Superior temporal gyrus (tissue), 1 donor: Measurements from ENCODE around the gene RAD51B.
"Not testable (repeated sequence)": the region's sequence is repeated elsewhere in the genome, so short reads cannot be mapped to it uniquely, and the experiment has no call there.

Experiments used
- DNase-seq: peaks from one replicate; pipeline ENCODE4 v3.0.0-alpha.2; 2016; ENCODE audit errors: extremely low spot score

RAD51B gene

DNA sequence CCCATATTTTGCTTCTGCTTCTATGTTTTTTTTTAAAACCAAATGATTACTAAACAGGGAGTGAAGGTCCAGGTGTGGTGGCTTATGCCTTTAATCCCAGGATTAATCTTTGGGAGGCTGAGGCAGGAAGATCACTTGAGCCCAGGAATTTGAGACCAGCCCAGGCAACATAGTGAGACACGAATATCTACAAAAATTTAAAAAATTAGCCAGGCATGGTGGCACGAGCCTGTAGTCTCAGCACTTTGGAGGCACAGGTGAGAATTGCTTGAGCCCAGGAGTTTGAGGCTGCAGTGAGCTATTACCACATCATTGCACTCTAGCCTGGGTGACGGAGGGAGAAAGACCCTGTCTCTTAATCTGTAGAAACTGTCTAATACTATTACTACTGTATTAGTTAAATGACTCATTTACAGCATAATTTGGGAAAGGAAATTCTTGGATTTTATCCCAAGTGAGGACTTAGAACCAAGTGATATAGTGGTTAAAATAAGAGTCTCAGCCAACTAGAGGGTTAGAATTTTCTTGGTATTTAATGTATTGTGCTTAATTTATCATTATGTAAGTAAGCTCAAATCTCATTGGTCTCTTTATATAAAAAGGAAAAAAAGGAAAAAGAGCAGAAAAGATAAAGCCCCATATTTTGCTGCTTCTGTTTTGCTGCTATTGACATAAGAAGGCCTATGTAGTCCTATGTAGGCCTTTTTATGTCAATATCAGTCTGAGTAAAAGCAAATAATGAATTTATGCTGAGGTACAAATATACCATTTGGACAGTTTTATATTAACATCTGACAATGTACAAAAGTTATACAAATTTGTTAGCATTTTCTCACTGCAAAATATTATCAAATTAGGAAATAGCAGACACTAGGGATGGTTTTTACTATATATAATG, 163.4 kb downstream of the RAD51B start:
- DNase-seq: no peak

DNA sequence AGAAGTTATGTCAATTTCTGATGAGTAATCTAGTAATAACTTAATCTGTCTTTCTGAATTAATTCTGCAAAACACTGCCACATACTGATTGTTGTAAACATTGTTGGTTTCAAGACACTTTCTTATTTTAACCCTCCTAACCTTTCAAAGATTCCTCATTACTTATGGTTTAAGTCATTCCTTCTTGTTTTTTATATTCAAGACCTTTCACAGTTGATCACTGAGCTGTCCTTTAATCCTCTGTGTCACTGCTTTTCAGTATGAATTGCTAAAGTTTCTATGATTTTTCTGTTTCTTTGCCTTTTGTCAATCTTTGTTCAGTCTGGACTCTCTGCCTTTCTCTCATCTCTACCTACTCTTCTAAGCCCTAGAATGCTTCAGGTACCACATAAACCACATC, 164.7 kb downstream of the RAD51B start:
- no peak for DNase-seq

DNA sequence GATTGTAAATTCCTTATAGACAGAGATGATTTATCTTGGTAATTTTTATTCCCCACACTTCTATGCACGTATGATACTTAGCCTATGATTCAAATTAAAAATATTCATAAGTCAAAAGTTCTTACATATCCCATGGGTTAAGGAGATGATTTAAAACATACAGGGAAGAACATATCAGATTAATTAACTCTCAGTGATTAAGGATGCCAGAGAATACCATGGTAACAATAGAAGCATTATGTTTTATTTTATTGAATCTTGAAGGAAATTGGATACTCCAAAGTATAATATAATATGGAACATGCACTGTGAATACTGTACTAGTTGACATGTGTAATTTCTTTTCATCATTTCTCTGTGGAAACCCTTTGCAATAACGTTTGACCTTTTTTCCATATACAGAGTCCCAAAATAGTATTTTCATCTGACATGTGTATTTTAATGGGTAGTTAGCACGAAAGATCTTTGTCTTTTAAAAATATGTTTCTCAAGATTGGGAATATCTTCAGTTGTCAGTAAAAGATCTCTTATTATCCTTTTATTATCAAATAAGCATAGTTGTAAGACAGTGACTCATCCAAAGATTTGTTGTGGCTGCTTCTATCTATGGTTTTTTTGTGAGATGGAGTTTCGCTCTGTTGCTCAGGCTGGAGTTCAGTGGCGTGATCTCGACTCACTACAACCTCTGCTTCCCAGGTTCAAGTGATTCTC, 166.7 kb downstream of the RAD51B start:
- DNase-seq: no peak

DNA sequence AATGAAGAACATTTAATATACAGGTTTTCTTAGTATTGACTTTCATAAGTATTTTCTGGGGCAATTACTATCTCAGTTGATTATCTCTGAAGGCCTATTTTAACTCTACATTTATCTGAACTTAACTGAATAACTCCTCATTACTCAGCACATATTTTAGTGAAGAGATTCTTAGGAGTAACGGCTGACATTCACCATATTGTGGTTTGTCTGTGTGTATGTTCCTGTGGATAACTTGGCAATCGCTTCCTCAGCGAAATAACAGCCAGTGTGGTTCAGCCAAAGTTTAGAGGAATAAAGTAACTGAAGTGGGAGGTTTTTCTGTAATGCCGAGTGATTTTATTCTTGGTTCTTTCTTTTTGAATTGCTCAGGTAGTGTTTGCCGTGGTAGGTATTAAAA, 168.0 kb downstream of the RAD51B start:
- no peak for DNase-seq

DNA sequence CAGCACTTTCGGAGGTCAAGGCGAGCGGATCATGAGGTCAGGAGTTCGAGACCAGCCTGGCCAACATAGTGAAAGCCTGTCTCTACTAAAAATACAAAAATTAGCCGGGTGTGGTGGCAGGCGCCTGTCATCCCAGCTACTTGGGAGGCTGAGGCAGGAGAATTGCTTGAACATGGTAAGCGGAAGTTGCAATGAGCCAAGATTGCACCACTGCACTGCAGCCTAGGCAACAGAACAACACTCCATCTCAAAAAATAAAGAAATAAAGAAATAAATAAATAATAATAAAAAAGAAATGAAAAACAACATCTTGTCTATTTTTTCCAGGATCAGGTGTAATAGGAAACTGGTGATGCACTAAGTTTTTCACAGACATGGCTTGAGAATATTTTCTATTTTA, 168.6 kb downstream of the RAD51B start:
- DNase-seq: not testable (repeated sequence)

DNA sequence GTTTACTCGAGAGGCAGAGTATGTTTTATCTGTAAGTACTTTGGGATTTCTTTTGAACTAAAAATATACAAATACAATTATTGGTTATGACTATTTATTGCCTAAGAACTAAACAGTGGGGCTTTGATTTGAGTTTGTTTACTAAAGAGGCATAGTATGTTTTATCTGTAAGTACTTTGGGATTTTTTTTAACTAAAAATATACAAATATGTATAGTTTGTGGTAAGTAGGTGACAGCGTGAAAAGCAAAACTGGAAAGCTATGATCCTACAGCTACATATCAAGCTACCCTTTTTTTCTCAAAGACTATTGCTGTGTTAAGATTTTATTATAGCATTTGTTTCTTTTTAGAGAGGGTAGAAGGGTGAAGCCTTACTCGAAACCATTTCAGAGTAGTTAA, 171.0 kb downstream of the RAD51B start:
- DNase-seq: no peak

DNA sequence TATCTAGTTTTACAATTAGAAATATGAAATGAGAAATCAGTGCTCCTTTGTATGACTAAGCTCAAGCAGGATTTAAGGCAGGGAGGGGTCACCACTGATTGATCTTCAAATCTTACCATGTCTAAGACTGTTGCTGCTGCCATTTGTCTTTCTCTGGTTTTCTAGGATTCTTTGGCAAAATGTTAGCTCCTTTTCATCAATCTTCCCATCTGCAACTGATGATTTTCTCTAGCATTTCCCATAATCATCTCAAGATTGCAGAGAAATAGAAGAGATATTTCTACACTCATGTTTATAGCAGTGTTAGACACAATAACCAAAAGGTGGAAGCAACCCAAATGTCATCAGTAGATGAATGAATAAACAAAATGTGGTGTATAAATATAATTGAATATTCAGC, 175.0 kb downstream of the RAD51B start:
- no peak for DNase-seq

DNA sequence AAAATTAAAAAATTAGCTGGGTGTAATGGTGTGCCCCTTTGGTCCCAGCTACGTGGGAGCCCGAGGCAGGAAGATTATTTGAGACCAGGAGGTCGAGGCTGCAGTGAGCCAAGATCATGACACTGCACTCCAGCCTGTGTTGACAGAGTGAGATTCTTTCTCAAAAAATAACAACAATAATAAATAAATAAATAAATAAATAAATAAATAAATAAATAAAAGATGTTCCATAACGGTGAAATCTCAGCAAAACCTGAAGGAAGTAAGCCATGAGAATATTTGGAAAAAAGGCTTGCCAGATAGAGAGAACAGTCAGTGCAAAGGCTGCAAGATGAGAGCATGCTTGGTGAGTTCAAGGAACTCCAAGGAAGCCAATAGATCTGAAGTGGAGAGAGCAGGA, 176.7 kb downstream of the RAD51B start:
- DNase-seq: no peak

DNA sequence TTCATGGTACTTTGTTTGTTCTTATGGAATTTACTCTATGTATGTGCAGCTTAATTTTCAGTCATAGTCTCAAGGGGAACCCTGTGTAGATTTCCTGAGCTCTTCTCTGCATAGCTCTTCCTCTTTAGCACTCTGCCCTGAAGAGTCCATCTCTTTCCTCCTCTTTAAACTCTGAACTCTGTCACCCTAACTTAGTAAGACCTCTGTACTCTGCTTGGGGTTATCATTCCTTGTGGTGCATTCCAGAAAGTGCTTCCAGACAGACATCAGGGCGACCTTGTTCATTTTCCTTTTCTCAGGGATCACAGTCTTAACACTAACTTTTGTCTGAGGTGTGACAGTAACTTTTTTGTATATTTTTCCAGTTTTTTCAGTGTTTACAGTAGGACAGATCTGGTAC, 179.3 kb downstream of the RAD51B start:
- DNase-seq: no peak

DNA sequence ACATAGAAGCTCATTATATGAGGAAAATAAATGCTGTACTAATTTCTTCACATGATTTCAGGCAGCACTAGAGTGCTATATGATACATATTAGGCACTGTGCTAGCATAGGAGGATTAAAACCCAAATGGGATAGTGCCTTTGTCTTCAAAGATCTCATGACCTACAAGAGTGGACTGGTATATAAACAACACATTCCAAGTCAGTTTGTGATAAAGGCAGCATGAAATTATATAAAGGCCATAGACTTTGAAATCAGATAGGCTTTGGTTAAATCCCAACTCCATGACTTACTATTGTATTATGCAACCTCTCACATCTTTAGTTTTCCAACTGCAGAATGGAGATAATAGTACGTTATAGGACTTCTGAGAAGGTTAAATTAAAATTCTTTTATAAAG, 179.7 kb downstream of the RAD51B start:
- DNase-seq: no peak

DNA sequence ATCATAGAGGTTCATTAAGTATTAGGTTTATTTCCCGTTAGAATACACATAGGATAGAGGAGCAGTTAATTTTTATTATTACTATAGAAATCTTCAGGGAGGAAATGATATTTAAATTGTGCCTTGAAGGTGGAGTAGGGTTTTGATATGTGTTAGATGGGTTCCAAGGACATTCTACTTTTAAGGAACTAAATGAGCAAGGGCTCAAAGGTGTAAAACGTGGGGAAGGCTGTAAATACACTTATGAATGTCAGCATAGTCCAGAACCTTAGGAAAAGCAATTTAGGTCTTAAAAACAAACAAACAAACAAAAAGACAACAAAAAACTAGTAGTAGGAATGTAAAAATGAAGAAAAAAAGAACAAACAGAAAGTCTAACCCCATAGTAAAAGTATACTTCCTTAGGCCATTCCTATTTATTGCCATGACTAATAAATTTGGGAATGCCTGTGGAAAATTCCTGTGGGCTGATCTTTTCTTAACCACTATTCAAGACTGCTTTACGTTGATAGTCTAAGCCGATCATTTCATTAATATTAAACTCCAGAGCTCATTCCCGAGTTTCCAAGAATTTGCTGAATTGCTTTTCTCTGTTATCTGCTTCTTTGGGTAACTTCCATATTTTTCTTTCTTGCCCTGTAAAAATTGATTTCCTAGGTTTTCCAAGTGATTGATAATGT, 180.3 kb downstream of the RAD51B start:
- DNase-seq: no peak

DNA sequence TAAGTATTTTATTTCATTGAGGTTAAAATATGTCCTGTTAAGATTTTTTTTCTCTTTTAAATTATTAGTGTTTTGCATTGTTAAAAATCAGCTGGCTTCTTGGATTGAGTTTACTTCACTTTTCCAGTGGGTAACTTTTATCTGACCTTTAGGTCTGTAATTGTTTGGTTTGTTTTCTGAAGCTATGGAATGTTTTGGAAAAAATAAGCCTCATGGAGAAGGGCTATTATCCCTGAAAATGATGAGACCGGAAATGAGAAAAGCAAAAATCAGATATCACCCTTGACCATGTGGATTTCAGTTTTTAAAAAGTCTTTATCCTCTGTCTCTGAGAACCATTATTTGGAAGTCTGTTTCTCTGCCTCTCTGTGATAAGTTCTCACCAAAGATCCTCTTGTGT, 180.9 kb downstream of the RAD51B start:
- DNase-seq: no peak

DNA sequence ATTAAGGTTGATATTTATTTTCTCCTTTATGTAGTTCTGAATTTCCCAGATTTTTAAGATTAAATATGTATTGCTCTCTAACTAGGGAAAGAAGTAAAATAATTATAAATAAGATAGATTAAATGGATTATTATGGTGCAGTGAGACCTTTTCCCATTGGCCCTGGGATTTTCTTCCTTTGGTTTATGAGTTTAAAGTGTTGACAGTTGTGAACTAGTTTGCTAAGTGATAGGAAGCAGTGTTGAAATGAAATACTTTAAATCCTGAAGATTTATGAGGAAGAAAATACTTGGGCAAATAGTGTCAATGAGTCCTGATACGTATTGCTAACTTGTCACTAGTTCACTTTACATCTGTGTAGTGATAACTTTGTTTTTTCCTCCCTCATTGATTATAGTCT, 188.9 kb downstream of the RAD51B start:
- DNase-seq: no peak

DNA sequence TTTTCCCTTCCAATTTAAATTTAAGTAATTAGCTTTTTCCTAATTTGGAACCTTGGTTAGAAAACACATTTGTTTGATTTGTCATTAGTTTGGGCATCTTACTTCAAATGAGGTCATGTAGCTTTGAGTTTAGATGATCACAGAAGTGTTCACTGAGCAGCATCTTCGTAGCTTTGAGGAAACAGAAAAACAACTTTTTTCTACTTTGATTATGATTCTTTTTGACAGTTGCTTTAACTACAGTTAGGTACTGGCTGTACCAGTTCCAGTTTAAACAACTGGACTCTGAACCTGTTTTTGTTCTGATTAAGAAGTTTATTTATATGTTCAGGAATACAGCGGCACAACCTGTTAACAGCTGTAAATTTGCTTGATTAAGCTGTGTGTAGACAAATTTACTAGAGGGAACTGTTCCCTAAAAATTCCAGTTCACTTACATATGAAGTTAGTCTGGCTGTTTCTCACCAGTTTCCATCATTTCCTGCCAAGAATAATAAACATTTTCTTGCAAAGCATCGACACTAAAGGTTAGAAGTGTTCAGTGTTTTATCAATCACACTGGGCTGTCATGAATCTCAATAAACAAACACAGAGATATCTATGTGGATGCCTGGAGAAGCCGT, 191.9 kb downstream of the RAD51B start:
- no peak for DNase-seq

DNA sequence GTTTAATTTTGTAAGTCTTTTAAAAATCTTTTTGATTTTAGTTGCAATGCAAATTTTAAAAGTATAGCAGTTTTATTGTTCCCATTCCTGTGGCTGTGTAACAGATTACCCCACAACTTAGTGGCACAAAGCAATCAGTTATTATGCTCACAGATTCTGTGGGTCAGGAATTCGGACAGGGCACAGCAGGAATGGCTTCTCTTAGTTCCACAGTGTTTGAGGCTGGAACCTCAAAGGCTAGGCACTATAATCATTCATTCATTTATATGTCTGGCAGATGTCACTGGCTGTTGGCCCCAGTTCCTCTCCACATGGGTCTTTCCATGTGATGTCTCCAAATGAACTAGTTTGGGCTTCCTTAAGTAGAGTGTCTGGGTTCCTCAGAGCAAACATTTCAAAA, 193.3 kb downstream of the RAD51B start:
- DNase-seq: no peak

DNA sequence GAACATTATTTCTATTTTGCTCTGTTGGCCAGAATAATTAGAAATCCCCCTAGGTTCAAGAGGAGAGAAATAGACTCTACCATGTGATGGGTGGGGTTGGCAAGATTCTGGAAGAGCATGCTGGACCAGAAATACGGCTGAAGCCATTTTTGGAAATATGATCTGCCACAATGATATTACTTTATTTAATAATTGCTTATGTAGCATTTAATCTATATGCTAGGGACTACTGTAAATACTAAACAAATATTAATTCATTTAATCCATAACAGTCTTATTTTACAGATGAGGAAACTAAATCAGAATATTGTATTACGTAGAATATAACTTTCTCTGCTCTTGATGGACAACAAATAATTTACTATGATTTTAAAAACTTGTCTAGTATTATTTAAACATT, 193.7 kb downstream of the RAD51B start:
- no peak for DNase-seq

DNA sequence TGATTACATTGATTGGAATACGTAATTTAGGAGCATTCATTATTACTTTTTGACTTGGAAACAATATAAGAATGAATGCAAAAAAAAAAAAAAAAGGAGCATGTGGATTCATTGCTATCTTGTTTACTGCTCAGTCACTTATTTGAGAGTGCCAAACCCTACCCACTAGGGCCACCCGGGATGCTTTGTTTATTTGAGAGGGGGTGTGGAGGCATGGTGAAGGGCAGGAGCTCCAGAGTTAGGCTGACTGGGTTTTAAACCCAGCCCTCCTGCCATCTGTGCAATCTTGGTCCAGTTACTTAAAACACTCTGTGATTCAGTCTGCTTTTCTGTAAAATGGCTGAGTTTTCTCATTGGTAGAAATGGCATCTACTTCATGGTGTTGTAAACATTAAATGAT, 195.2 kb downstream of the RAD51B start:
- DNase-seq: no peak

DNA sequence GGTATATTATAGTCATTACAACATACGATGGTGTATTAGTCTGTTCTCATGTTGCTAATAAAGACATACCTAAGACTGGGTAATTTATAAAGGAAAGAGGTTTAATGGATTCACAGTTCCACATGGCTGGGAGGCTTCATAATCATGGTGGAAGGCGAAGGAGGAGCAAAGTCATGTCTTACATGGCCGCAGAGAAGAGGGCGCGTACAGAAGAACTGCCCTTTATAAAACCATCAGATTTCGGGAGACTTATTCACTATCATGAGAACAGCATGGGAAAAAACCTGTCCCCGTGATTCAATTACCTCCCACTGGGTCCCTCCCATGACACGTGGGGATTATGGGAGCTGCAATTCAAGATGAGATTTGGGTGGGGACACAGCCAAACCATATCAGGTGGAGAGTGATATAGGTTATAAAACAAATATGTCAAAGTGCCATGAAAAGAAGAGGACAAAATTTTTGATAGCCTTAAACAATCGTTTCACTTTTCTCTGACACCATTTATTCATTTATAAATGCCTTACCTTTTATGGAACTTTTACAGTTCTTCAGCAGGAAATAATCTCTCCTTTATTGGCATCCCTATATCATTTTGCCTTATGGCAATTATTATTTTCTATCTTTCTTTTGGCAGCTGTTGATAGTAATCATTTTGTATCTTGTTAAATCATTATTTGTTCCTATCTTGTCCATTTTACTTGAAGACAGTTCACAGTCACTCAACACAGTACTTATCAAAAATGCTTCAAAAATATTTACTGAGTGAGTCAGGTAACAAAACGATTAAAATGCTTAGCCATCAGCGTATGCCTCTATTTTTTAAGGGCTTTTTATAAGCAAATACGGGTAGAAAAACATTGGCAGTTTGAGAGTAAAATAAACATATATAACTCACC, 196.0 kb downstream of the RAD51B start:
- no peak for DNase-seq

DNA sequence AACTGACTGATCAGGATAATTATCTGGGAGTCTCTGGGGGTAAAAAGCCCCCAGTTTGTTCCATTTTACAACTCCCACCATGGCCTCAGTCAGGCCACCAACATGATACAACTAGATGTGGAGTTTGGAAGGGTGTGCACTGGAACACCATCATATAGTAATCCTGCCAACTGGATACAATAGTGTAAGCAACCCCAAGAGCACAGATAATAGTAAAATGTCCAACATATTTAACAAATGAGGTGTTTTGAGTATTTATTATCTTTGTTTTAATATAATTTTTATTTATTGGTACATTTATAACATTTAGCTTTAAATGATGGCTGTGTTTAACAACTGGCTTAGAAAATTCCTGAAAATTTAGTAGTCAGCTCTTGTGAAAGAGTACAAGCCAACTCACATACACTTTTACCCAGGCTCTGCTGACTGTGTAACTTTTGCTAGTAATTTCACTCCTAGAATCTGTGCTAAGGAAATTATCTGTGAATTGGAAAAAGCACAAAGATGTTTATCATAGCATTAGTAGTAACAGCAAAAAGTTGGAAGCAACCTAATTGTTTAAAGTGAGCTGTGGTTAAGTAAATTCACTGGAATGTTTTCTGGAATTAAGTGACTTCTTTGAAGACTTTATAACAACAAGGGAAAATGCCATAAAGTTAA, 196.8 kb downstream of the RAD51B start:
- DNase-seq: no peak

DNA sequence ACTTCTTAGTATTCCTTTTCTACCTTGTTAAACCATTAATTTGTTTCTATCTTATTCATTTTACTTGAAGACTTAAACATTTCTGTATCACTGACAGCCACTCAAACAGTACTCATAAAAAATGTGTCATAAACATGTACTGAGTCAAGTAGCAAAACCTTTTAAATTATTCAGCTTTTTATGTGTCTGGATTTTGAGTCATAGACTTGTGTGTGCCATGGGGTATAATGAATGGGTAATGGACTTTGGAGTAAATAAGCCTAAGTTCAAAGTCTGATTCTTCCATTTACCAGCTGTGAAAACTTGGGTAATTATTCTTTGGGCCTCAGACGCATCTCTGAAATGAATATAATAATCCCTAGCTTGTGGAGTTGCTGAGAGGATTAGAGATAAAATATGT, 199.0 kb downstream of the RAD51B start:
- DNase-seq: no peak

DNA sequence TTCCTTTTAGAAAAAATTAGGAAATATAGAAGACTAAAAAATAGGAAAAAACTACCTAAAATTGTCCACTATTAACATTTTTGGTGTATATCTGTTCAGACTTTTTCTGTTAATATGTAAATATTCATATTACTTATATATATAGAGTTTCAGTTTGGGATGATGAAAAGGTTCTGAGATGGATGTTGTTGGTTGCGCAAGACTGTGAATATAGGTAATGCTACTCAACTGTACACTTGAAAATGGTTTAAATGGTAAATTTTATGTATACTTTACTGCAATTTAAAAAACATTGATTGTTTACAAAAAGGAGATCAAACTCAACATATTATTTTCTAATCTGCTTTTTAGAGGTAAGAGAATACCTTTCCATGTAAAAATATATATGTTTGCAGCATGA, 200.9 kb downstream of the RAD51B start:
- no peak for DNase-seq
